ENCODE measurements around the gene AKR7A2. TPM values are rescaled to one million over a fixed set of nuclear protein-coding genes. Genes with fewer than 3 reads are reported as not detected.

The AKR7A2 gene
- total and polyA plus RNA-seq, 10 of the 15 experiments (the other 5 are each of a cell fraction or from before 2014, with no cell fraction given) = 1.3 to 114 (median 48.0) TPM

DNA sequence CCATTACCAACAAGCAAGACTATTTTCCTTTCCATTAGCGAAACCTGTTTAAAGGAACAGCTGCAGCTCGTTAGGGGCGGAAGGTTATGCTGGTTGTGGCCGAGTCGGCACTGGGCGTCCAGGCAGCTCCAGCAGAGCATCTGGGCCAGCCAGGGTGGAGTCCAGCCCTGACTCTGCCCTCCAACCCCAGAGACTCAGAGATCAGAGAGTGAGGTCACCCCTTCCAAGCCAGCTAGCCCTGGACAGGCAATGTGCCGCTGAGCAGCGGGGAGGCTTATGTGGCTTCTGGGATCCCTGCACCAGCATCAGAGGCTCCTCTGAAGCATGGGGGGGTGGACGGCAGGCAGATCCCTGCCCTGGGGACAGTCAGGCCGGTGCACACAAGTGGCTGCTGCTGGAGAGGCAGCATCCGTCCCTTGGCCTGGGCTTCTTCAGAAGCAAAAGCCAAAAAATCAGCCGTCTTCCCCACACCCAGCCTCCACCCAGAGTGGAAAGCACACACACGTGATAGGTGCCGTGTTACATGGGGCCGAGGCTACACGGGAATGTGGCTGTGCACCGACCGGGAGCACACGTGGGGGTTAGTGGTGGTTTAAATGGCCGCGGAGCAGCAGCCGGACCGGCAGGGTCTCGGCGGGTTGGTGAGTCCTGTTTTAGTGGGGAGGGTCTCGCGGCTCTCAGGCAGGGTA, 30.3 kb upstream of the AKR7A2 start:
- no peak for ATAC-seq
- intact Hi-C loops (cut with micrococcal nuclease; ENCODE audit: unreplicated experiment) (no loop called here), in situ Hi-C loops (cut with MboI) (loop anchor here (5.0 kb wide), 1 partner anchor 240 kb away; no protein-coding TSS in a partner anchor)
- Histone ChIP-seq H3K79me2 (ENCODE audit: control insufficient read depth, insufficient read depth, low read length) (no peaks in the 10 kb centered on the region), H3K9me3 (replicated peaks; ENCODE audit: control insufficient read depth, insufficient read depth, low read length) (no peaks in the 10 kb centered on the region), H3K4me3 (no peak overlapping the region), H3K27me3 (replicated peaks in 1 of 2; ENCODE audit: control insufficient read depth in 2 of 2, insufficient read depth in 2 of 2, low read length in 1 of 2) (no peaks in the 10 kb centered on the region), H4K20me1 (ENCODE audit: control insufficient read depth, insufficient read depth) (no peaks in the 10 kb centered on the region), H3K4me1 (ENCODE audit: control insufficient read depth, insufficient read depth, low read length) (no peaks in the 10 kb centered on the region), H2AFZ (ENCODE audit: control insufficient read depth, low read depth, low read length) (no peak overlapping the region), H3K4me2 (ENCODE audit: control insufficient read depth, insufficient read depth) (no peak overlapping the region), H3K9ac (ENCODE audit: control insufficient read depth, insufficient read depth, low read length) (no peak overlapping the region), H3K27ac (ENCODE audit: control insufficient read depth, insufficient read depth) (no peak overlapping the region), H3K36me3 (ENCODE audit: control insufficient read depth in 2 of 2, insufficient read depth in 2 of 2, low read length in 1 of 2) (peaks cover 20 to 26% of the 10 kb centered on the region in 2 experiments; a peak in 3 of 4 replicates)
- CTCF ChIA-PET = interaction anchor here (0.6 to 3.2 kb wide), 5 partner anchors 11 to 309 kb away, joined by 3 to 12 read pairs (median 3); no protein-coding TSS in a partner anchor
- TF ChIP-seq SMAD5 (IDR thresholded peaks at IDR 0.05; ENCODE audit: low read depth) (no peak), ZNF384 (IDR thresholded peaks at IDR 0.05; ENCODE audit: borderline replicate concordance, low read depth, low read length) (no peak), BACH1 (IDR thresholded peaks at IDR 0.05; ENCODE audit: borderline replicate concordance) (no peak), POLR2AphosphoS2 (IDR thresholded peaks at IDR 0.05; ENCODE audit: low read depth, low read length) (no peak), TCF3 (IDR thresholded peaks at IDR 0.05; ENCODE audit: borderline replicate concordance, insufficient read depth, low read depth, low read length) (no peak), RCOR1 (conservative IDR thresholded peaks at IDR 0.05; ENCODE audit: low read depth, low read length) (no peak)
- TF ChIP-seq, protein P1, sequence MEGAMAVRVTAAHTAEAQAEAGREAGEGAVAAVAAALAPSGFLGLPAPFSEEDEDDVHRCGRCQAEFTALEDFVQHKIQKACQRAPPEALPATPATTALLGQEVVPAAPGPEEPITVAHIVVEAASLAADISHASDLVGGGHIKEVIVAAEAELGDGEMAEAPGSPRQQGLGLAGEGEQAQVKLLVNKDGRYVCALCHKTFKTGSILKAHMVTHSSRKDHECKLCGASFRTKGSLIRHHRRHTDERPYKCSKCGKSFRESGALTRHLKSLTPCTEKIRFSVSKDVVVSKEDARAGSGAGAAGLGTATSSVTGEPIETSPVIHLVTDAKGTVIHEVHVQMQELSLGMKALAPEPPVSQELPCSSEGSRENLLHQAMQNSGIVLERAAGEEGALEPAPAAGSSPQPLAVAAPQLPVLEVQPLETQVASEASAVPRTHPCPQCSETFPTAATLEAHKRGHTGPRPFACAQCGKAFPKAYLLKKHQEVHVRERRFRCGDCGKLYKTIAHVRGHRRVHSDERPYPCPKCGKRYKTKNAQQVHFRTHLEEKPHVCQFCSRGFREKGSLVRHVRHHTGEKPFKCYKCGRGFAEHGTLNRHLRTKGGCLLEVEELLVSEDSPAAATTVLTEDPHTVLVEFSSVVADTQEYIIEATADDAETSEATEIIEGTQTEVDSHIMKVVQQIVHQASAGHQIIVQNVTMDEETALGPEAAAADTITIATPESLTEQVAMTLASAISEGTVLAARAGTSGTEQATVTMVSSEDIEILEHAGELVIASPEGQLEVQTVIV (IDR thresholded peaks at IDR 0.05; ENCODE audit: borderline replicate concordance, partially characterized antibody) = no peak
- POLR2A ChIA-PET = no interaction called here
- SMC1A ChIA-PET (ENCODE audit: uncharacterized antibody, unreplicated experiment) = interaction anchor here (0.6 kb wide), 1 partner anchor 21 kb away, joined by 3 read pairs; no protein-coding TSS in a partner anchor
- FAIRE-seq = no peak
- RAD21 ChIA-PET (ENCODE audit: unreplicated experiment) = interaction anchor here (1.5 kb wide), 1 partner anchor 240 kb away, joined by 4 read pairs; no protein-coding TSS in a partner anchor
- no TSS peak for BruUV-seq (replicated peaks)
- WGBS (ENCODE audit: insufficient coverage, insufficient replicate concordance, low lambda C conversion rate, missing lambda C conversion rate) = 93% methylated on average over 26 of the region's 27 CpGs
- no peak for DNase-seq (ENCODE audit: low read depth, low spot score)
